Thyroid gland (tissue), 4 donors: ENCODE results near the gene ZIC1.

Experiments used
- CTCF ChIP-seq, 6 experiments: fragments of 200-600 bp in 3 of 6; fragments of 450-650 bp in 3 of 6; sonication (generic) in 3 of 6; IDR thresholded peaks; one replicate each; pipeline ENCODE4 v1.5.1; 2016 to 2019; ENCODE audit warnings: antibody characterized with exemption in 6 of 6, mild to moderate bottlenecking in 2 of 6, inconsistent platforms in 1 of 6, moderate library complexity in 1 of 6
- POLR2A ChIP-seq, 2 donors: fragments of 450-650 bp; IDR thresholded peaks; one replicate each; pipeline ENCODE4 v1.6.1; 2017; ENCODE audit warnings: antibody characterized with exemption in 2 of 2, mild to moderate bottlenecking in 2 of 2, moderate library complexity in 1 of 2

GRCh38 chr3:147418371-147418781 is 9.2 kb downstream of the ZIC1 start:
- TF ChIP-seq CTCF (IDR thresholded peaks at IDR 0.05): no peak
- no peak for TF ChIP-seq POLR2A (IDR thresholded peaks at IDR 0.05)
